ENCODE results near the gene RAD51B.
"Not testable (repeated sequence)": the region's sequence is repeated elsewhere in the genome, so short reads cannot be mapped to it uniquely, and the experiment has no call there.

- TF ChIP-seq CTCF, POLR2A (IDR thresholded peaks at IDR 0.05): not testable (repeated sequence)
These were observed 211.4 kb downstream of the RAD51B start for GRCh38 chr14:68031011-68031410.
